RWPE2 (cell line): ENCODE measurements around the gene PTX4.

Experiments
- ATAC-seq: fragments of 200-7000 bp; cut with Tn5 transposase; 3 replicates; pipeline ENCODE4 v1.9.1; 2021; ENCODE audit warnings: low read depth
- DNase-seq: peaks from one replicate; pipeline ENCODE4 v3.0.0-alpha.2; 2020; ENCODE audit warnings: low spot score
- H3K27ac ChIP-seq: fragments of 450-650 bp; 2 replicates; pipeline ENCODE4 v1.5.1; 2017; ENCODE audit warnings: mild to moderate bottlenecking; ENCODE audit not compliant: poor library complexity, severe bottlenecking
- H3K27me3 ChIP-seq: fragments of 250-450 bp; sonication (Bioruptor Pico); 2 replicates; pipeline ENCODE4 v1.5.1; 2021; ENCODE audit warnings: mild to moderate bottlenecking, moderate library complexity; ENCODE audit not compliant: insufficient read depth, poor library complexity, severe bottlenecking
- H3K36me3 ChIP-seq: fragments of 250-450 bp; sonication (Bioruptor Pico); 2 replicates; pipeline ENCODE4 v1.5.1; 2020; ENCODE audit warnings: low read depth, mild to moderate bottlenecking, moderate library complexity
- H3K4me1 ChIP-seq: fragments of 250-450 bp; sonication (Bioruptor Pico); 2 replicates; pipeline ENCODE4 v1.5.1; 2021; ENCODE audit warnings: mild to moderate bottlenecking, moderate library complexity; ENCODE audit not compliant: insufficient read depth, poor library complexity, severe bottlenecking
- H3K4me3 ChIP-seq: fragments of 250-450 bp; sonication (Bioruptor Pico); 2 replicates; pipeline ENCODE4 v1.5.1; 2021; ENCODE audit warnings: mild to moderate bottlenecking, moderate library complexity; ENCODE audit not compliant: severe bottlenecking
- H3K9me3 ChIP-seq: fragments of 250-450 bp; sonication (Bioruptor Pico); 2 replicates; pipeline ENCODE4 v1.5.1; 2021; ENCODE audit warnings: mild to moderate bottlenecking, moderate library complexity; ENCODE audit not compliant: severe bottlenecking
- TF ChIP-seq, protein P1 (sequence below): fragments of 450-650 bp; IDR thresholded peaks from one replicate; pipeline ENCODE4 v1.5.1; 2017; ENCODE audit warnings: mild to moderate bottlenecking, moderate library complexity; ENCODE audit not compliant: poor library complexity, severe bottlenecking

Gene PTX4

DNA sequence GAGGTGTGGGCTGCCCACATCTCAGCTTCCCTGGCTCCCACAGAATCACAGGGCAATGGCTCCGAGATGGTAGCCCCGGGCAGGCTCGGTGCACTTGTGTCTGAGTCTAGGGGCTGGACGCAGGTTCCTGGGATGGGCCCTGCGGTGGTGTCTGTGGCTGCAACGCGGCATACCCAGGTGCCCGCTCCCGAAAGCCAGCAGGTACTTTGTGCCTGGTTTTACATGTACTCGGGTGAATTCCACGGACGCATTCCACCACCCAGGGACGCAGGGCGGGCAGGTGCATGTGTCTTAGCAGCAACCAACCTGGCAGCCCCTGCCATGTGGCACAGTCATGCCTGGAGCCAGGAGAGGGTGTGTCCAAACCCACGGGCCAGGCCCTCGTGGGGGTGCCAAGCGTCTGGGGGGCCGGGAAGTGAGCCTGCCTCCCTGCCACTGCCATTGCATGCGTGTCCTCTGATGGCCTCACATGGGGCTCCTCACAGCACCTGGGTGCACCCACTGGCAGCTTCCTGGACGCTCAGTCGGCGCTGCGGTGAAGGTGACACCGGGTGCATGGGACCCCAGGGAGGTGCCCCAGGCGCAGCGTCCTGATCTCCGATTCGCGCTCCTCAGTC lies 40.3 kb upstream of the PTX4 start:
- no peaks in the 10 kb centered on the region for H3K27me3 ChIP-seq
- no peak overlapping the region for H3K27ac ChIP-seq
- no peak for ATAC-seq
- no peak overlapping the region for H3K4me3 ChIP-seq
- TF ChIP-seq, protein P1, sequence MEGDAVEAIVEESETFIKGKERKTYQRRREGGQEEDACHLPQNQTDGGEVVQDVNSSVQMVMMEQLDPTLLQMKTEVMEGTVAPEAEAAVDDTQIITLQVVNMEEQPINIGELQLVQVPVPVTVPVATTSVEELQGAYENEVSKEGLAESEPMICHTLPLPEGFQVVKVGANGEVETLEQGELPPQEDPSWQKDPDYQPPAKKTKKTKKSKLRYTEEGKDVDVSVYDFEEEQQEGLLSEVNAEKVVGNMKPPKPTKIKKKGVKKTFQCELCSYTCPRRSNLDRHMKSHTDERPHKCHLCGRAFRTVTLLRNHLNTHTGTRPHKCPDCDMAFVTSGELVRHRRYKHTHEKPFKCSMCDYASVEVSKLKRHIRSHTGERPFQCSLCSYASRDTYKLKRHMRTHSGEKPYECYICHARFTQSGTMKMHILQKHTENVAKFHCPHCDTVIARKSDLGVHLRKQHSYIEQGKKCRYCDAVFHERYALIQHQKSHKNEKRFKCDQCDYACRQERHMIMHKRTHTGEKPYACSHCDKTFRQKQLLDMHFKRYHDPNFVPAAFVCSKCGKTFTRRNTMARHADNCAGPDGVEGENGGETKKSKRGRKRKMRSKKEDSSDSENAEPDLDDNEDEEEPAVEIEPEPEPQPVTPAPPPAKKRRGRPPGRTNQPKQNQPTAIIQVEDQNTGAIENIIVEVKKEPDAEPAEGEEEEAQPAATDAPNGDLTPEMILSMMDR = no peak
- H3K9me3 ChIP-seq = no peaks in the 10 kb centered on the region
- DNase-seq = no peak
- H3K36me3 ChIP-seq = no peaks in the 10 kb centered on the region
- H3K4me1 ChIP-seq = peaks cover 6% of the 10 kb centered on the region

DNA sequence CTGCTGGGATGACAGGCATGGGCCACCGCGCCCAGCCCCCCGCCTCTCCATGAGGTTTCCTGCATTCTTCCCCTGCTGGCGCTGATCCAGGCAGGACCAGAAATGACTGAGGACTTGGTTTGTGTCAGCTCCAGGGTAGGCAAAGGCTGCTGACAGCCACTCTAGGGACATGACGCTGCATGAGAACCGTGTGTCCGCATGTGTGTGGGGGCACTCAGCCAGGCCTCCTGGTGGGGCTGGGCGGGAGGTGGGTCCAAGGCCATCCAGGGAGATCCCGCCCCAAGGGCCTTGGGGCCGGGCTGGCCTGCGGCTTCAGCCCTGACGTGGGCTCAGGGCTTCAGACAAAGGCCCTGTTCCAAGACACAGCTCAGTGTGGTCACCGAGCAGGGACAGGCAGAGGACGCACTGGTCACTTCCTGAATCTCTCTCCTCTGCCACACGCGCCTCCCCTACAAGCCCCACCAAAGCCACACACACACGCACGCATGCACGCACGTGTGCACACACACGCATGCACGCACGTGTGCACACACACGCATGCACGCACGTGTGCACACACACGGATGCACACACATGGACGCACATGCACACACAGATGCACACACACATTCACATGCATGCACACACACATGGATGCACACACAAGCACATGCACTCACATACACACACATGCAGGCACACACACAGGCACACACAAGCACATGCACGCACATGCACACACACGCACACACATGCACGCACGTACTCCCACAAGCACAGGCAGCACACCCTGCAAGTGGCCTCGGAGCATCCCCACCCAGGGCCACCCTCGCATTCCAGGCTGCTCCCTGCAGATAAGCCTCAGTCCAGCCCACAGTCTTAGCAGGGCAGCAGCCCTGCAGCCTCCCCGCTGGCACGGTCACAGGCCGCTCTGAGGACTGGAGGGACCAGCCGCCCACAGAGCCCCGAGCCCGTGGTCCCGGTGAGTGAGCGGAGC lies 39.4 kb upstream of the PTX4 start:
- H3K27me3 ChIP-seq = no peaks in the 10 kb centered on the region
- ATAC-seq (no peak), DNase-seq (no peak)
- H3K4me3 ChIP-seq = no peak overlapping the region
- H3K27ac ChIP-seq = no peak overlapping the region
- H3K4me1 ChIP-seq = peaks cover 6% of the 10 kb centered on the region
- TF ChIP-seq, protein P1 = no peak
- no peaks in the 10 kb centered on the region for H3K9me3 ChIP-seq
- H3K36me3 ChIP-seq = no peaks in the 10 kb centered on the region

GRCh38 chr16:1526608-1527555 lies 38.1 kb upstream of the PTX4 start:
- no peak for ATAC-seq
- no peaks in the 10 kb centered on the region for H3K9me3 ChIP-seq
- H3K4me3 ChIP-seq = no peak overlapping the region
- DNase-seq = no peak
- no peaks in the 10 kb centered on the region for H3K27me3 ChIP-seq
- TF ChIP-seq, protein P1 = no peak
- peaks cover 6% of the 10 kb centered on the region for H3K4me1 ChIP-seq
- no peak overlapping the region for H3K27ac ChIP-seq
- no peaks in the 10 kb centered on the region for H3K36me3 ChIP-seq

DNA sequence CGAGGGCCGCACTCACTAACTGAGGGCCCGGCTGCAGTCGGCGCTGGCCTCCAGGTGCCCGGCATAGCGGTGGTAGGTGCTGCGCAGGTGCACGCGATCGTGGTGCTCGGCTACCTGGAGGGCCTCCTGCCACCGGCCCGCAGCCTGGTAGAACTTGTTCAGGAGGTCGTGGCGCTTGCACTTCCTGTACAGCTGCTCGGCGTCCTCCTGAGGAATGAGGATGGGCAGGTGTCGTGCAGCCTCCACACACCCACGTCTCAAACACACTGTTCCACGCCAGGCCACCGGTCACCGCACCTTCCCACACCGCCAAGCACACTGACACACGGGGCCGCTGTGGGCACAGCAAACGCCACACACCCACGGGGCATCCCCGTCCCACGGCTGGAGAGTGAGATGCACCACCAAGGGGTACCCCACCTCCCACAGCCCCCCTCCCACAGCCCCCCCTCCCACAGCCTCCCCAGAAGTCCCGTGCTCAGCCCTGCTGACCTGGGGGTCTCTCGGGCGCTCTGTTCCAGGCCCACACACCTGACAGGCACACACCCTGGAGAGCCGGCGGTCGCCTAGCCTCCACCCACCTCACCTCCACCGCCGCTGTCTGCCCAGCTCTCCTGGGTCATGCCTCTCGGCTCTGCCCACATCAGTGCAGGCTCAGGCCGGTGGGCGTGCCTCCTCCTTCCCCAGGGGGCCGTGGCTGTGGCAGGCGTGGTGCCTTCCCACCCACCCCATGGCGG lies 37.3 kb upstream of the PTX4 start:
- Histone ChIP-seq H3K27ac (no peak overlapping the region), H3K36me3 (no peaks in the 10 kb centered on the region), H3K4me1 (peaks cover 6% of the 10 kb centered on the region), H3K27me3 (no peaks in the 10 kb centered on the region), H3K4me3 (no peak overlapping the region), H3K9me3 (no peaks in the 10 kb centered on the region)
- ATAC-seq (no peak), DNase-seq (no peak)
- TF ChIP-seq, protein P1 = no peak
